ENCODE data around the gene TGM6. TPM values are rescaled to one million over a fixed set of nuclear protein-coding genes. Genes with fewer than 3 reads are reported as not detected.

The TGM6 gene
- polyA plus RNA-seq, 1 donor from 2014 or later = not detected

DNA sequence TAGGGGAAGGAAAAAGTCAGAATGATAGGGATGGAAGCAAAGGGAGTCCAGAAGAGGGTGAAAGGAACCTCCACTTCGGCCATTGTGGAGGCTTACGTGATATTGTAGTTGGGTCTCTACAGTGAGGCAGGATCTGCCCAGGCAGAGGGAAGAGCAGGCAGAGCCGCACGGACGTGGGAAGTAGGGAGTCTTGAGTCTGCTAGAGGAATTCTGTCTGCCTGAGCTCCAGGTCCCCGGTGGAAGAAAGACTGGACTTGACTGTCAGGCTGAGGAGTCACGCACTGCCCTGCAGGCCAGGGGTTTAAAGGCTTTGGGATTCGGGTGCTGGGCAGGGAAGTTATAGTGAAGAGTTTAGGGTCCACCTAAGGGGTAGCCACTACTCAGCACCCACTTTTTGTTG, 16.4 kb downstream of the TGM6 start:
- Histone ChIP-seq H2AFZ (ENCODE audit: low read depth, low read length) (no peak overlapping the region), H3K4me2 (ENCODE audit: low read length) (no peak overlapping the region), H3K9me3 (ENCODE audit: low read length) (no peaks in the 10 kb centered on the region), H3K27me3 (ENCODE audit: insufficient read depth, low read depth, low read length) (no peaks in the 10 kb centered on the region), H3F3A (ENCODE audit: insufficient read depth, low read length, poor library complexity, severe bottlenecking) (no peaks in the 10 kb centered on the region), H3K4me3 (ENCODE audit: low read length) (no peak overlapping the region), H3K36me3 (ENCODE audit: insufficient read depth, low read length) (no peaks in the 10 kb centered on the region), H3K27ac (ENCODE audit: low read length) (no peak overlapping the region), H3K9me2 (ENCODE audit: insufficient read depth, low read length) (no peaks in the 10 kb centered on the region), H4K20me1 (ENCODE audit: insufficient read depth) (no peaks in the 10 kb centered on the region), H3K79me2 (replicated peaks; ENCODE audit: insufficient read depth, low read length) (no peaks in the 10 kb centered on the region), H3K9ac (ENCODE audit: low read length) (no peak overlapping the region)
- TF ChIP-seq, protein P1, sequence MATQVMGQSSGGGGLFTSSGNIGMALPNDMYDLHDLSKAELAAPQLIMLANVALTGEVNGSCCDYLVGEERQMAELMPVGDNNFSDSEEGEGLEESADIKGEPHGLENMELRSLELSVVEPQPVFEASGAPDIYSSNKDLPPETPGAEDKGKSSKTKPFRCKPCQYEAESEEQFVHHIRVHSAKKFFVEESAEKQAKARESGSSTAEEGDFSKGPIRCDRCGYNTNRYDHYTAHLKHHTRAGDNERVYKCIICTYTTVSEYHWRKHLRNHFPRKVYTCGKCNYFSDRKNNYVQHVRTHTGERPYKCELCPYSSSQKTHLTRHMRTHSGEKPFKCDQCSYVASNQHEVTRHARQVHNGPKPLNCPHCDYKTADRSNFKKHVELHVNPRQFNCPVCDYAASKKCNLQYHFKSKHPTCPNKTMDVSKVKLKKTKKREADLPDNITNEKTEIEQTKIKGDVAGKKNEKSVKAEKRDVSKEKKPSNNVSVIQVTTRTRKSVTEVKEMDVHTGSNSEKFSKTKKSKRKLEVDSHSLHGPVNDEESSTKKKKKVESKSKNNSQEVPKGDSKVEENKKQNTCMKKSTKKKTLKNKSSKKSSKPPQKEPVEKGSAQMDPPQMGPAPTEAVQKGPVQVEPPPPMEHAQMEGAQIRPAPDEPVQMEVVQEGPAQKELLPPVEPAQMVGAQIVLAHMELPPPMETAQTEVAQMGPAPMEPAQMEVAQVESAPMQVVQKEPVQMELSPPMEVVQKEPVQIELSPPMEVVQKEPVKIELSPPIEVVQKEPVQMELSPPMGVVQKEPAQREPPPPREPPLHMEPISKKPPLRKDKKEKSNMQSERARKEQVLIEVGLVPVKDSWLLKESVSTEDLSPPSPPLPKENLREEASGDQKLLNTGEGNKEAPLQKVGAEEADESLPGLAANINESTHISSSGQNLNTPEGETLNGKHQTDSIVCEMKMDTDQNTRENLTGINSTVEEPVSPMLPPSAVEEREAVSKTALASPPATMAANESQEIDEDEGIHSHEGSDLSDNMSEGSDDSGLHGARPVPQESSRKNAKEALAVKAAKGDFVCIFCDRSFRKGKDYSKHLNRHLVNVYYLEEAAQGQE (IDR thresholded peaks at IDR 0.05; ENCODE audit: borderline replicate concordance) = no peak
- TF ChIP-seq EZH2 (IDR thresholded peaks at IDR 0.05; ENCODE audit: borderline replicate concordance, insufficient read depth, low read length, poor library complexity, severe bottlenecking) (no peak), TAF1 (IDR thresholded peaks at IDR 0.05; ENCODE audit: low read depth) (no peak), EP300 (conservative IDR thresholded peaks at IDR 0.05; ENCODE audit: poor library complexity, severe bottlenecking) (no peak)

DNA sequence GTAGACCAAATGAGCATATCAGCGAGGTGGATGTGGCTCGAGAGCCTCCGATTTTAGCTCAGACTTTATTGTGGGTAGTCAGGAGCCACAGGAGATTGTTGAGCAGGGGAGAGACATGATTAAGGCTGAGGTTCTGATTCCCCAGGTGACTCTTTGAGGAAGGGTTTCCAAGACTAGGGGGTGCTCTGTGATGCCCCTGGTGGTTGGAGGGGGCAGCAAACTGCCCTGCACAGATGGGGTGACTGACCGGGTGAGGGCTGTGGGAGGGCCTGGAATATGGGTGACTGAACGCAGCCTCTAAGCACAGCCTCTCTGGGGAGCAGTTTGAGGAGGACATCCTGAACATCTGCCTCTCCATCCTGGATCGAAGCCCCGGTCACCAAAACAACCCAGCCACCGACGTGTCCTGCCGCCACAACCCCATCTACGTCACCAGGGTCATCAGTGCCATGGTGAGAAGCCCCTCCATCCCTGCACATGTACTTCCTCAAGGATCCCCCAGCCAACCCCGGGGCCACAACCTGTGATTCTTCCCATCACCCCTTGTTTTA, 17.0 kb downstream of the TGM6 start:
- Histone ChIP-seq H3K79me2 (replicated peaks; ENCODE audit: insufficient read depth, low read length) (no peaks in the 10 kb centered on the region), H4K20me1 (ENCODE audit: insufficient read depth) (no peaks in the 10 kb centered on the region)

DNA sequence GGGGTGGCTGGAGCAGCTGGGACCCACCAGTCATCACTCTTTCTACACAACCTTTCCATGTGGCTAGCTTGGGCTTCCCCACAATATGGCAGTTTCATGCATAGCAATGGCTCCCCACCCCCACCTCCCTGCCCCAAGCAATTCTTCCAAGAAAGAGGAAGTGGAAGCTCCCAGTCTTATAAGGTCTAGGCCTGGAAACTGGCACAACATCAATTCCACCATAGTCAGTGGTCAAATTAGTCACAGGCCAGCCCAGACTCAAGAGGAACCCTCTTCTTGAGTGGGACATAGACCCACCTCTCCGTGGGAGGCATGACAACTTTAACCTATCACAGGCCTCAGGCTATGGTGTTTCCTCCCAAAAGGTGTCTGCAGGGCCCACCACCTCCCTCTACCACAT, 17.7 kb downstream of the TGM6 start:
- H3K27ac ChIP-seq (ENCODE audit: low read length) = no peak overlapping the region
- no peak overlapping the region for H3K4me2 ChIP-seq (ENCODE audit: low read length)
- H3K9me3 ChIP-seq (ENCODE audit: low read length) = no peaks in the 10 kb centered on the region
- H3K79me2 ChIP-seq (replicated peaks; ENCODE audit: insufficient read depth, low read length) = no peaks in the 10 kb centered on the region
- no peak overlapping the region for H2AFZ ChIP-seq (ENCODE audit: low read depth, low read length)
- TF ChIP-seq EP300 (conservative IDR thresholded peaks at IDR 0.05; ENCODE audit: poor library complexity, severe bottlenecking) = no peak
- TF ChIP-seq, protein P2, sequence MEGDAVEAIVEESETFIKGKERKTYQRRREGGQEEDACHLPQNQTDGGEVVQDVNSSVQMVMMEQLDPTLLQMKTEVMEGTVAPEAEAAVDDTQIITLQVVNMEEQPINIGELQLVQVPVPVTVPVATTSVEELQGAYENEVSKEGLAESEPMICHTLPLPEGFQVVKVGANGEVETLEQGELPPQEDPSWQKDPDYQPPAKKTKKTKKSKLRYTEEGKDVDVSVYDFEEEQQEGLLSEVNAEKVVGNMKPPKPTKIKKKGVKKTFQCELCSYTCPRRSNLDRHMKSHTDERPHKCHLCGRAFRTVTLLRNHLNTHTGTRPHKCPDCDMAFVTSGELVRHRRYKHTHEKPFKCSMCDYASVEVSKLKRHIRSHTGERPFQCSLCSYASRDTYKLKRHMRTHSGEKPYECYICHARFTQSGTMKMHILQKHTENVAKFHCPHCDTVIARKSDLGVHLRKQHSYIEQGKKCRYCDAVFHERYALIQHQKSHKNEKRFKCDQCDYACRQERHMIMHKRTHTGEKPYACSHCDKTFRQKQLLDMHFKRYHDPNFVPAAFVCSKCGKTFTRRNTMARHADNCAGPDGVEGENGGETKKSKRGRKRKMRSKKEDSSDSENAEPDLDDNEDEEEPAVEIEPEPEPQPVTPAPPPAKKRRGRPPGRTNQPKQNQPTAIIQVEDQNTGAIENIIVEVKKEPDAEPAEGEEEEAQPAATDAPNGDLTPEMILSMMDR (IDR thresholded peaks at IDR 0.05; ENCODE audit: poor library complexity, severe bottlenecking) = no peak
- no peaks in the 10 kb centered on the region for H3F3A ChIP-seq (ENCODE audit: insufficient read depth, low read length, poor library complexity, severe bottlenecking)
- H3K9ac ChIP-seq (ENCODE audit: low read length) = no peak overlapping the region
- no peaks in the 10 kb centered on the region for H3K9me2 ChIP-seq (ENCODE audit: insufficient read depth, low read length)
- no peaks in the 10 kb centered on the region for H3K27me3 ChIP-seq (ENCODE audit: insufficient read depth, low read depth, low read length)
- H3K36me3 ChIP-seq (ENCODE audit: insufficient read depth, low read length) = no peaks in the 10 kb centered on the region
- H3K4me3 ChIP-seq (ENCODE audit: low read length) = no peak overlapping the region
- no peaks in the 10 kb centered on the region for H4K20me1 ChIP-seq (ENCODE audit: insufficient read depth)

More for the DNA sequence above, 17.0 kb downstream of the TGM6 start:
- H3K4me2 ChIP-seq (ENCODE audit: low read length) = no peak overlapping the region
- H3K27ac ChIP-seq (ENCODE audit: low read length) = no peak overlapping the region
- no peaks in the 10 kb centered on the region for H3K9me3 ChIP-seq (ENCODE audit: low read length)
- H3F3A ChIP-seq (ENCODE audit: insufficient read depth, low read length, poor library complexity, severe bottlenecking) = no peaks in the 10 kb centered on the region
- no peak for TF ChIP-seq MXI1 (conservative IDR thresholded peaks at IDR 0.05; ENCODE audit: poor library complexity, severe bottlenecking)
- H3K36me3 ChIP-seq (ENCODE audit: insufficient read depth, low read length) = no peaks in the 10 kb centered on the region
- H3K9ac ChIP-seq (ENCODE audit: low read length) = no peak overlapping the region
- no peaks in the 10 kb centered on the region for H3K27me3 ChIP-seq (ENCODE audit: insufficient read depth, low read depth, low read length)
- no peak overlapping the region for H2AFZ ChIP-seq (ENCODE audit: low read depth, low read length)
- H3K4me3 ChIP-seq (ENCODE audit: low read length) = no peak overlapping the region
- H3K9me2 ChIP-seq (ENCODE audit: insufficient read depth, low read length) = no peaks in the 10 kb centered on the region
